ENCODE data around the gene UNC45A.

GRCh38 chr15:90991587-90992285 lies 56.7 kb downstream of the UNC45A start:
- TF ChIP-seq EZH2 (IDR thresholded peaks at IDR 0.05; ENCODE audit: insufficient read depth, poor library complexity, severe bottlenecking), result no peak
- no peak for TF ChIP-seq EZH2phosphoT487 (IDR thresholded peaks at IDR 0.05; ENCODE audit: insufficient read depth, low read depth)
